ENCODE measurements around the gene COLEC12. TPM values are rescaled to one million over a fixed set of nuclear protein-coding genes. Genes with fewer than 3 reads are reported as not detected.

The COLEC12 gene
- total and polyA plus RNA-seq, 8 donors = 0.35 to 5.5 (median 1.3) TPM

DNA sequence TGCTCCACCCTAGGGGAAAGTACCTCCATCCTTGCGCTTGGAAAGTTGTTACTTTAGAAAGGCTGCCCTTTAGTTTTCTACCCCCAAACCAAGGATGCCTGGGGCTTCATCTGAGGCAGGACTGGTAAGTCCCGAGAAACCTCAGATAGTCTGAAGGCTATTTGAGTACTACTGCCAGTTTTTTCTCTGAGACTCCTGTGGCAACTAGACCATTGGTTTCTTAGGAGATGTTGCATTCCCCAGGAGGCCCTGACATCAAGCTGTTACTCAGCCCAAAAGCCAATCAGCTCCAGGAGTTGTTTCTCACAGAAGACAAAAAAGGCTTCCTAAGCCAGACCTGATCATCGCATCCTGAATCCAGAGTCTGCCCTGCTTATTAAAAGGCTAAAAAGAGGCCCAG, 67.2 kb downstream of the COLEC12 start:
- Histone ChIP-seq H3K27ac (no peak overlapping the region), H3K36me3 (no peaks in the 10 kb centered on the region), H3K4me1 (peaks cover 0 to 5% (median 3%) of the 10 kb centered on the region in 3 donors), H3K9me3 (no peaks in the 10 kb centered on the region), H3K4me3 (no peak overlapping the region), H3K27me3 (no peaks in the 10 kb centered on the region)
- no peak for FAIRE-seq
- DNase-seq = no peak
- no peak for ATAC-seq
- WGBS, 2 donors = 75 to 93% methylated on average over 3 of the region's 3 CpGs
- TF ChIP-seq, protein P1, sequence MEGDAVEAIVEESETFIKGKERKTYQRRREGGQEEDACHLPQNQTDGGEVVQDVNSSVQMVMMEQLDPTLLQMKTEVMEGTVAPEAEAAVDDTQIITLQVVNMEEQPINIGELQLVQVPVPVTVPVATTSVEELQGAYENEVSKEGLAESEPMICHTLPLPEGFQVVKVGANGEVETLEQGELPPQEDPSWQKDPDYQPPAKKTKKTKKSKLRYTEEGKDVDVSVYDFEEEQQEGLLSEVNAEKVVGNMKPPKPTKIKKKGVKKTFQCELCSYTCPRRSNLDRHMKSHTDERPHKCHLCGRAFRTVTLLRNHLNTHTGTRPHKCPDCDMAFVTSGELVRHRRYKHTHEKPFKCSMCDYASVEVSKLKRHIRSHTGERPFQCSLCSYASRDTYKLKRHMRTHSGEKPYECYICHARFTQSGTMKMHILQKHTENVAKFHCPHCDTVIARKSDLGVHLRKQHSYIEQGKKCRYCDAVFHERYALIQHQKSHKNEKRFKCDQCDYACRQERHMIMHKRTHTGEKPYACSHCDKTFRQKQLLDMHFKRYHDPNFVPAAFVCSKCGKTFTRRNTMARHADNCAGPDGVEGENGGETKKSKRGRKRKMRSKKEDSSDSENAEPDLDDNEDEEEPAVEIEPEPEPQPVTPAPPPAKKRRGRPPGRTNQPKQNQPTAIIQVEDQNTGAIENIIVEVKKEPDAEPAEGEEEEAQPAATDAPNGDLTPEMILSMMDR (IDR thresholded peaks at IDR 0.05) = no peak
- intact Hi-C loops (cut with DNase I) = no loop called here

DNA sequence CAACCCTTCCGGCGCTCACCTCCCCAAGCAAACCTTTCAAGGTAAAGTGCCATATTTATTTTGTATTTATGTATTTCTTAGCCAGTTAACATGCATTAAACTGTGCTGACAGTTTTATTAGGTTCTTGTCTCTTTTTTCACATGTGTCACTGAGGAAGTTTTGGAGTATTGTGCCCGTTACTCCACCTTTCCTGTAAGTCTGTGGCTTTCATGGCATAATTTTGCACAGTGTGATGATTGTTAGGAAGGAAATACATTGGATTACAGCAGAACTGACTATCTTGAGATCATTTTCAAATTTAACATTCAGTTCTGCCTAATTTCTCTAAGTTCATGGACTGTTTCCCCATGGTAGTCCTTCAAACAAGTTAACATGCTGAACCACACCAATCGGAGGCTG, 67.7 kb downstream of the COLEC12 start:
- TF ChIP-seq, protein P1 (IDR thresholded peaks at IDR 0.05) = no peak
- no peak overlapping the region for H3K4me3 ChIP-seq
- no peaks in the 10 kb centered on the region for H3K27me3 ChIP-seq
- no peaks in the 10 kb centered on the region for H3K9me3 ChIP-seq
- FAIRE-seq (no peak), ATAC-seq (no peak), DNase-seq (no peak)
- intact Hi-C loops (cut with DNase I) = no loop called here
- 84 to 89% methylated on average over 4 of the region's 4 CpGs for WGBS, 2 donors
- no peak overlapping the region for H3K27ac ChIP-seq
- H3K4me1 ChIP-seq = peaks cover 0 to 5% (median 3%) of the 10 kb centered on the region in 3 donors
- H3K36me3 ChIP-seq = no peaks in the 10 kb centered on the region

DNA sequence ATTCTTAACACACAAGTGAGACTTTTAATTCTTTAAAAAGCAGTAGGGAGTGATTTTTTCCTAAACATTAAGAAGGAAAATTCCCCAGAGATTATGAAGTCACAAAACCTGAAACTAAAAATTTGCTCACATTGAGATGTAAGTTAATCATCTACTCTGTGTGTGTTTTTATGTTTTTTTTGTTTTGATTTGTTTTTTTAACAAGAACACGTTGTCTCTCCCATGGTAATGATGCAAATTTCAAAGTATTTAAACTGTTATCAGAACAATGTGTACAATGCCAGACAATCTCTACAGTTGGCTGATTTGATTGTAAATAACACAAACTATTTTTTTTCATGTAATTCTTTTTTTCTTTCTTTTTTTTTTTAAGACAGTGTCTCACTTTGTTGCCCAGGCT, 71.5 kb downstream of the COLEC12 start:
- no peak for FAIRE-seq
- Histone ChIP-seq H3K4me3 (no peak overlapping the region), H3K4me1 (peaks cover 0 to 5% (median 3%) of the 10 kb centered on the region in 3 donors), H3K27me3 (no peaks in the 10 kb centered on the region), H3K9me3 (no peaks in the 10 kb centered on the region), H3K36me3 (no peaks in the 10 kb centered on the region), H3K27ac (no peak overlapping the region)
- 9 to 12% methylated on average over 1 of the region's 1 CpG for whole genome bisulfite sequencing, 2 donors
- peak in 3 of 4 donors; percentile 39 to 84 (median 80) for ATAC-seq
- intact Hi-C loops (cut with DNase I) = no loop called here
- TF ChIP-seq, protein P1 (IDR thresholded peaks at IDR 0.05) = no peak
- DNase-seq = no peak

DNA sequence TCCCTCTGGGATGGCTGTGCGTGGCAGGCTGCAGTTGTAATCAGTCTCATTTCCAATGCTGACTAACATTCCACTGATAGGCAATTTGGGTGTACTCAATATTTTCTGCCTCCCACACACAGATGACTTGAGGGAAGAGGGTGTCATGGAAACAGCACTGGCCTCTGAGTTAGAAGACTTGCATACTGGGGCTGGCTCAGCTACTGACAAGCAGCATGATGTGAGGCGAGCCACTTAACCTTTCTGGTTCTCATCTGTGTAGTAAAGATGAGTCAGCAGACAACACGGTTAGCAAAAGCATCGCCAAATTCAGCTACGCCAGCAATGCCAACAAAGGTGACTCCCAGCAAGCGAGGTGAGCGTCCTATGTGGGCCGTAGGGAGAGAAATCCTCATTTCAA, 73.5 kb downstream of the COLEC12 start:
- TF ChIP-seq, protein P1 (IDR thresholded peaks at IDR 0.05) = no peak
- FAIRE-seq (no peak), ATAC-seq (peak in 3 of 4 donors; percentile 23 to 53 (median 36)), DNase-seq (no peak)
- H3K27me3 ChIP-seq = no peaks in the 10 kb centered on the region
- no peak overlapping the region for H3K4me3 ChIP-seq
- 91 to 92% methylated on average over 8 of the region's 8 CpGs for WGBS, 2 donors
- H3K9me3 ChIP-seq = no peaks in the 10 kb centered on the region
- H3K36me3 ChIP-seq = no peaks in the 10 kb centered on the region
- intact Hi-C loops (cut with DNase I) = no loop called here
- no peak overlapping the region for H3K27ac ChIP-seq
- peaks cover 0 to 5% (median 3%) of the 10 kb centered on the region in 3 donors for H3K4me1 ChIP-seq

DNA sequence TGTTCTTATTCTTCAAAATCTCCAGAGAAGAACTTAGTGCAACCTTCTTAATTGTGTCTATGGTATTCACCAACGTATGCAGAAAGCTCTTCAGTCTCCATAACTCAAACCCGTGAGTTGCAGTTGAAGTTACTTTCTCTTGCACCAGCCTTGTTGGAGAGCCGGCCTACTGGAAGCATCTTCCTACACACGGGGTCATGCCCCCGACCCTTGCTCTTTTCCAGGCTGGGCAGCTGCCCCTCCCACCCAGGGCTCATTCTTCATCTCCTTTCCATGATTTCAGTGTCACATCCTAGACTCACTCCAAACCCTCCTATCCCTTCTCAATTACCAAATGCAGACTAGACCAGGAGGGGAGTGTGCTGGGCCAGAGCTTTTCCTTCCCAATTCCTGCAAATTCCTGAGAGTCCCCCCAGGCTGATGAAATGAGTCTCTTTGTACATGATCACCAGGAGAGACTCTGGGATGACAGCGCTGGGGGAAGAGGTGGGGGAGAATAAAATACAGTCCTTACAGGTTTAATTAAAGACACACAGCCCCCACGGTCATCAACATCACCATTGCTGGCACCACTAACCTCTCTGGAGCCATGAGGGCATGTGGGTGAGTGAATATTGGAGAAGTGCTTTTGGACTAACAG, 75.3 kb downstream of the COLEC12 start:
- 77 to 85% methylated on average over 7 of the region's 7 CpGs for WGBS, 2 donors
- FAIRE-seq = no peak
- H3K9me3 ChIP-seq = no peaks in the 10 kb centered on the region
- H3K27me3 ChIP-seq = no peaks in the 10 kb centered on the region
- H3K36me3 ChIP-seq = no peaks in the 10 kb centered on the region
- no peak for ATAC-seq
- peaks cover 0 to 5% (median 3%) of the 10 kb centered on the region in 3 donors for H3K4me1 ChIP-seq
- H3K4me3 ChIP-seq = no peak overlapping the region
- TF ChIP-seq, protein P1 (IDR thresholded peaks at IDR 0.05) = no peak
- no peak overlapping the region for H3K27ac ChIP-seq
- intact Hi-C loops (cut with DNase I) = no loop called here
- DNase-seq = no peak
